Activated CD8-positive, alpha-beta memory T cell treated with anti-CD3 and anti-CD28 coated beads for 24 hours (primary cell): ENCODE results near the gene USP22.

Source experiments
- DNase-seq: peaks from one replicate; pipeline ENCODE4 v3.0.0-alpha.2; 2020

The USP22 gene

DNA sequence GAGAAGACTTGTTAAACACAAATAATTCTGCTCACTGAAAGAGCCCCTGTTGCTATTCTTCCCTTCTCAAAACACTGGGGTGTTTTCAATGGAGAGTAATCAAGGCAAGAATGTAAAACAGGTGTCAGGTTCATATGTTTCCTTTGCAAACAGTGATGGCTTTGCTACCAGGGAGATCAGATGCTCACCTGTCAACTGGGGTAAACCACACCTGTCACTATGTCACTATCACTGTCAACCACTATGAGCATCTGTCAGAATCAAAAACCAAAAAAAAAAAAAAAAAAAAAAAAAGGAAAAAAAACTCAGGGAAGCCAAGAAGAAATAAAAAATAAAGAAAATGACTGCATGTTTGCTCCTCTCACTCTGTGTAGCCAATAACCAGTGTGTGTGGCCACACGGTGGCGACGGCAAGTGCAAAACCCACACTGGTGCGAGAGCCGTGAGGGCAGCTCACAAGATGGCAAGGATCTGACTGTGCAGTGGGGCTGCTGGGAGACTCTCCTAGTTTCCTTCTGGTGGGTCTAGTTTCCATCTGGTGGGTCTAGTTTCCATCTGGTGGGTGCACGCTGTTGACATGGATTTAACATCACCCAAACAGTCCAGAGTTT lies 22.7 kb downstream of the USP22 start:
- no peak for DNase-seq

DNA sequence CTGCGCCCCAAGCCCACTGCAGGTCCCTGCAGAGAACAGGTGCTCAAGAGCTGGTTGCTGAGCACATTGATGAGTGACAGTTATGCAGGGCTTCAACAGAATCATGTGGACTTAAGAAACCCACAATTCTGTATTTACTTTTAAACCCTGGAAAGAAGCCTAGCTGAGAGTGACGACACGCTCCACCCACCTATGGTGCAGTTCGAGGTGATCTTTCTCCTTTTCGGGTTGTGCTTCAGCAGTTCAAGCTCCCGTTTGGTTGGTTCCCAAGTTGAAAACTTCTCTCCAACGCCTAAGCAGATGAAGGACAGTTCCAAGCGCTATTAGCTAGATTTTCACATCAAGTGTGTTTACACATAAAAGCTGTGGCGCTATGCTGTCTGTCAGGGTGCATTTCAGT lies 23.9 kb downstream of the USP22 start:
- DNase-seq, result no peak

DNA sequence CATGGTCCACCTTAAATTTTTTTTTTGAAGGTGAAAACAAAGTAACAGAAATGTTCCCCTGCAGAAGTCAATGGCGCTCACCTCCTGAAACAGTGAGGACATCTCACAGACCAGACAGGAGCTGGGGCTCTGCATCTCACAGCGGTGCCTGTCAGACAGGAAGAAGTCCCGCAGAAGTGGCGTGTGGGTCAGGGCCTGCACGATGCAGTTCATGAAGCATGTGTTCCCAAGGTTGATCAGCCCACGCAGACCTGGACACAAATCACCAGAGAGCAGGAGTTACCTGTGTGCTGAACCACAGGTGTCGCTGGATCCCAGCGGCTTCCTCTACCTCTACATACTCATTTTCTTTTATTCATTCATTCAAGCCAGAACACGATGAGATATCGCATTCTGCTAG lies 24.9 kb downstream of the USP22 start:
- DNase-seq, result no peak

DNA sequence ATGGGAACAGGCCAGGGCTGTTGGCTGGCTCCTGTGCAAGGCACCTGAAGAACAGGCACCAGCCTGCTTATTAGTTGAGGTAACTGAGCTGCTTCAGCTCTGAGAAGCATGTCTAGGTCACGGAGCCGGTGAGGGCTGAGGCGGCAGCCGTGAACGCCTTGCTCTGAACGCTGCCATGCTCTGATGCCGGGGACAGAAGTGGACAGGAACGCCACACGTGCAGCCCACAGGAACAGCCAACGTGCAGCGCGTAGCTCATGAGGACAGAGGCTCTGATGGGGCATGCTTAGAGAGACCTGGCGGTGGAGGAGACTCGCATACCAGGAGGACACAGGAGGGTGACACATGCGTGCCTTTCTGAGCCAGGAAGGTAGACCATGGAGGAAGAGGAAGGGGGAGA lies 25.6 kb downstream of the USP22 start:
- no peak for DNase-seq

DNA sequence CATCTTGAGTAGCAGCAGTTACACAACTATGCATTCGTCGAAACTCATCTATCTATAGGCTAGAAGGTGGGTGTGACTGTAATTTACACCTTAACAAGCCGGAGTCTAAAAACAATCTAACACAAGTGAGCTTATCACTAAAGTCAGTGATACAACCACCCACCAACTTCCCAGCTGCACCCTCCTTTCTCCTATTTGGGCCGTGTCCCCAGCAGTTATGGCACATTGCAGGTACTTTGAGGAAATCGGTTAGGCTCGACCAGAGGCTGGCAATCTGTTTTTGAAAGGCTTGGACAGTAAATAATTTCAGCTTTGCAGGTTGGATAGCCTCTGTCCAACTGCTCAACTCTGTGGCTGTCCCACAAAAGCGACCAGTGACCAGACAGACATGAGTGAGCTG lies 26.0 kb downstream of the USP22 start:
- no peak for DNase-seq

DNA sequence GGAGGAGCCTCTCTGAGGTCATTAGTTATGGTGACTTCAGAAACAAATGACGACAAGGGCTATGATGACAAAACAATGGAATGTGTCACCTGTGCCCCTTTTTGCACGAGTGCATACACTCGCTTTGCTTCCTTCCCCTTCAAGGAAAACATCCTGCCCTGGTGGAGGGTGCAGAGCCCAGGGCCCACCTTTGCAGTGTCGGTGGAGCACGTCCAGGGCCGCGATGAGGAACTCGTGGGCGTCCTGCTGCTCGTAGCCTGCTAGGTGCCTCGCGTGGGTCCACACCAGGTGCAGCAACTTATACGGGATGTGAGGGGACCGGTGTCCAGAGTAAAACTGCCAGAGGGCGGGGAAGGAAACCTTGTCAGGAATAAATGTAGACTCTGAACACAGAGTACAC lies 27.2 kb downstream of the USP22 start:
- DNase-seq, result no peak

DNA sequence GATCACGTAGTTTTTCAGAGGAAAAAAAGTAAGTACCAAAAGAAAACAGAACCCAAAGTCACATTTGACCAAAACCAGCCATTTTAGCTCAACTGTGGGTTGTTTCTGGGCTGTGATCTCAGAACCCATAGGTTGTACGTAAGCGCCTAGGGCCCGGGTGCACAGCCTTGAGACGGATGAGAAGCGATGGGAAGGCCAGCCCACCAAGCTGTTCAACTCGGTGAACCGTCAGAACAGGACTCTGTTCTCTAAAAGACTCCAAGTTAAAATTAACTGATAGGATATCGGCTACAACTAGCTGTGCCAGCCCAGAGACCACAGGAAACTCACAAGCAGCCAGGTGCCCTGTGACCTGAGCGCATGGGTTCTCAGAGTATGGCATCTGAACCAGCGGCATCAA lies 28.3 kb downstream of the USP22 start:
- DNase-seq, result no peak

DNA sequence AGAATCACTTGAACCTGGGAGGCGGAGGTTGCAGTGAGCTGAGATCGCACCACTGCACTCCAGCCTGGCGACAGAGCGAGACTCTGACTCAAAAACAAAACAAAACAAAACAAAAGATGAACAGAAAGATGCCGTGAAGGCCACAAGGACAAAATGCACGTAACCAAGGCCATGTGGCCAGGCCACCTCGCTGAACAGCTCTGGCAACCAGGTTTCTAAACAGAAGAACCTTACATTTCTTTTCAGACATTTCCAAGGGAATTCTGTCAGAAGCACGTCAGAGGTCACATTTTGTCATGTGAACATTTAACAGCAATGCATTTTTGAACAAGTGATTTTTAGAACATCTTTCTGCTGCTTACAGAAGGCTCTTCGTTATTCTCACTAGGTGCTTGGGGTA lies 28.8 kb downstream of the USP22 start:
- no peak for DNase-seq

DNA sequence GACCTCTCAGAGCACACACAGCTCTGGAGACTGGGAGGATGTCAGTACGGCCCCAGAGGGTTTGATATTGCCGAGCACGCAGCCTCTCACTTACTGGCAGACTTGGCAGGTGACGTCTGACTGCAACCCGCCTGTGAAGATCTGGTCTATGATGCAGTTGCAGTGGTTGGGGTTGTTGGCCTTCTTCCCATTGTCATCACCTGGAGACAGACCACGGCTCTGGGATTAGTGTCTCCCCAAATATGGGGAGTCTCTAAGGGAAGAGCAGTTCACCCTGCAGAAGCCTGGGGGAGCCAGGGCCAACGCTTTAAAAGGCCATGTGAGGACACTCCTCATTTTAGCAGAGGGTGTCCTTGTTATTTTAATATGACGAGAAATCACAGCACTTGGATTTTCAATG lies 30.1 kb downstream of the USP22 start:
- DNase-seq, result no peak

DNA sequence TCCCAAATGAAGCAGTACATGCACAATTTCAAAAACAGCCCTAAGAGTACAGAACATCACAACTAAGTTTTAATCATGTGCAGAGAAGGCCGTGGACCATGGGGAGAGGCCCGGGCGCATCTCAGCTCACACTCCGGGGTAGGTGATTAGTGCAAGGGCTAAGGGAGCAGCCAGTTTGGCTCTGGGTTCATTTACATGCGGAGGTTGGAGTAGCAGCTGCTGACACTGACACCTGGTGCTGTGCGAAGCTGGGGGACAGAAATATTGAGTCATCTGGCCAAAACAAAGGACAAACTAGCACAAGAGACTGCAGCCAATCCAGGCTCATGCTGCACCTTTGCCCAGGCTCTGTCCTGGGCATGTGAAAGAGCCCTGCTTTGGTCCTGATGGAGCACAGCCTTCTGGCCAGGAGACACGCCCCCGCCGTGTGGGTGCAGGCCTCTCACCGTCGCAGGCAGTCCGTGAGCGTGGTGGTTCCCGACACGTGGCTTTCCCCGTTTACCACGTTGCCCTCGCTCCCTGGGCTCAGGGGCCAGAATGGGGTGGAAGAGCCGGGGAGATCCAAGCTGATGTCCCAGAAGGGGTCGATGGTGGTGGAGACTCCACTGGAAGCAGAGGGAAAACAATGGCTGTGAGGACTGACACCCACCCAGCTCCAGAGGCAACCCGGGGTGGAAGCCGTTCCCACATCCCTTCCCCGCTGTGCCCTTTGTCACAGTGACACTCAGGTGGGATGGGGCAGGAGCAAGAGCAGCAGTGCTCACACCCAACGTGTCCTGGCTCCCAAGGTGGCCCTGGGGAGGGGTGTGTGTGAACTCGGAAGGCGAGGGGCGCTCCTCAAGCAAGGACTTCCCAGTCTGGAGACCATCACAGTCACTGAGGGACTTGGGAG lies 31.9 kb downstream of the USP22 start:
- DNase-seq, result no peak

DNA sequence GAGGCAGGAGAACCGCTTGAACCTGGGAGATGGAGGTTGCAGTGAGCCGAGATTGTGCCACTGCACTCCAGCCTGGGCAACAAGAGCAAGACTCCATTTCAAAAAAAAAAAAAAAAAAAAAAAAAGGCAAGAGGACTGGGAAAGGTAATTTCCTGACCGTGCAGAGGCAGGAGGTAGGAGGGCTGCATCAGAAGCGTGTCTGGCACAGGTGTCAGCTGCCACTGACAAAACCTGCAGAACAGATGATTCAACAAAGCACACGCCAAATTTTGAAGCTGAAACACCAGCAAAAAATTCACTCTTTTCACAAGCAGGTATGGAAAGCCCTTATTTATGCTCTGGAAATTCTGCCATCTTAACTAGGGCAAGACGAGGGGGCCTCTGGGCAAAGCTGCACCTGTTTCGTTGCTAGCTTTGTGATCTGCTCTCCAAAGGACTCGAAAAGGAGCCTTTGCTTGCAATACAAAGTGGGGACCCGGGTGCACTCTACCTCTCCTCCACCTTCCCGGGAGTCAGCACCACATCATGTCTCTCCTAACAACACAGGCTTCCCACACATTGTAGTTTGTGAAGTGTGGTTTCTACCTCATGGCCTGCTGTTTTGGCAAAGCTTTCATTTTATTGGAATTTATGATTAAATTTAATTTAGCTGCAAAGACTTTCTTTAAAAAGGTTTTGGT lies 33.7 kb downstream of the USP22 start:
- no peak for DNase-seq

DNA sequence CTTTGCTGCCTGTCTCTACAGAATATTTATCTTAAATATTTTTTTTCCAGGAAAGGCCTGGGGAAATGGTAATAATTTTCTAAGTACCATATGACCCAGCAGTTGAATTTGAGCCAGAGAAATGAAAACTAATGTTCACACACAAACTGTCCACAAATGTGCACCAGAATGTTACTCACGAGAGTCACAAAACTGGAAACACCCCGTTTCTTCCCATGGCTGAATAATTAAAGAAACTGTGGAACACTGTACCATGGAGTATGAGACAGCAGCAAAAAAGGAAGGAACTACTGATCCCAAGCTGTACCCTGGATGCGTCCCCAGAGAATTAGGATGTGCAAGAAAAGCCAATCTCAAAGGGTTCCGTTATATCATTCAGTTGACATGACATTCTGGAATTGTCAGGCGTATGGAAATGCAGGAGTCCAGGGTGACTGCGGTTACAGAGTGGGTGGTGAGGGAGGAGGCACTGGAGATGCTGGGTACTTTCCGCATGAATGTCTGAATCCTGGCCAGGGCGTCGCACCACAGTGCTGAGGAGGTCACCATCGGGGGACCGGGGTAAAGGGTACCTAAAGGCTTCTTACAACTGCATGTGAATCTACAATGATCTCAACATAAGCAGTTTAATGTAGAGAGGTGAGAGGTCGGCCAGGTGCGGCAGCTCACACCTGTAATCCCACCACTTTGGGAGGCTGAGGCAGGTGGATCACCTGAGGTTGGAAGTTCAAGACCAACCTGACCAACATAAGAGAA lies 34.5 kb downstream of the USP22 start:
- DNase-seq, result no peak

DNA sequence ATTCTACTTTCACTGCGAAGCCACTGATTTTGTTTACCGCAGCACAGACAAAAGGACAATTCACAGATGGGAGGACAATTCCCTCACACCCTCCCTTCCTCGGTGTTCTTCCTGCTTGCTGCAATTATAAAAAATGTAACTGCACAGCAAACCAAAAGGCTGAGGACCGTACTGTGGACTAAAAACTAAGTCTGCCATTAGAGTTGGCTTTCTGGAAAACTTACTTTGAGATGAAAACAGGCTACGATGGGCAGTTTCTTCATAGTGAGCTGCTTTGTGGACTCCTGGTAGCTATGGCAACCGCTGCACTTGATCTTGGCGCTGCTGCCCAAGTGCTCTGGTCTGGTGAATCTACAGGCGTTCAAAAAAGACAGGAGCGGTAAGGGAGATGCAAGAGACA lies 35.2 kb downstream of the USP22 start:
- no peak for DNase-seq

DNA sequence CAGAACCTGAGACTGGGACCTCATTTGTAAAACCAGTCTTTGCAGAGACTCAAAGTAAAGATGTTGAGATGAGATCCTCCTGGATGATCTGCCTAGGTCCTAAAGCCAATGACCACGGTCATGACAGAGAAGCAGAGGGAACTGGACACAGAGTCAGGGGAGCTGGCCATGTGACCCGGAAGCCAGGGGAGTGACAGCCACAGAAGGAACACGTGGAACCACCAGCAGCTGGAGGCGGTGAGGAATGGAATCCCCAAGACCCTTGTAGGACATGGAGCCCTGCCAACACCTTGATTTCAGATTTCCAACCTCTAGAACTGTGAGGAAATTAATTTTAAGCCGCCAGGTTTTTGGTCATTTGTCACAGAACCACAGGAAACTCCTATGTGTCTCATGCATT lies 37.0 kb downstream of the USP22 start:
- no peak for DNase-seq

DNA sequence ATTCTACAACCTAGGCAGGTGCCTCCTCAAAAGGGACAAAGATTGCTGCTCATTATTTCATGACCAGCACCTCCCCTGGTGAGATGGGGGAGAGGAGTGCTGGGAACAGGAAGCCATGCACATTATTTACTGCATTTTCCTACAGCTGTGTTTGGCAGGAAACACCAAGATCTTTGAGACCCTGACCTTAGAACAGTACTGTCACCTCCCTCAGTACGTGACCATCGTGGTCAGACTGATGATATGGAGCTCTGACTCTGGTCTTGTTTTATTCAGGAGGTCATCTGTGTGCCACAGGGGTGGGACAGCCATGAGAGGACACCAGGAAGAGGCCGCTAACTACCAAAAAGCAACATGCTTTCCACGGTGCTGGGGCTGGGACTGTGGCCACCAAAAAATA lies 37.4 kb downstream of the USP22 start:
- no peak for DNase-seq

DNA sequence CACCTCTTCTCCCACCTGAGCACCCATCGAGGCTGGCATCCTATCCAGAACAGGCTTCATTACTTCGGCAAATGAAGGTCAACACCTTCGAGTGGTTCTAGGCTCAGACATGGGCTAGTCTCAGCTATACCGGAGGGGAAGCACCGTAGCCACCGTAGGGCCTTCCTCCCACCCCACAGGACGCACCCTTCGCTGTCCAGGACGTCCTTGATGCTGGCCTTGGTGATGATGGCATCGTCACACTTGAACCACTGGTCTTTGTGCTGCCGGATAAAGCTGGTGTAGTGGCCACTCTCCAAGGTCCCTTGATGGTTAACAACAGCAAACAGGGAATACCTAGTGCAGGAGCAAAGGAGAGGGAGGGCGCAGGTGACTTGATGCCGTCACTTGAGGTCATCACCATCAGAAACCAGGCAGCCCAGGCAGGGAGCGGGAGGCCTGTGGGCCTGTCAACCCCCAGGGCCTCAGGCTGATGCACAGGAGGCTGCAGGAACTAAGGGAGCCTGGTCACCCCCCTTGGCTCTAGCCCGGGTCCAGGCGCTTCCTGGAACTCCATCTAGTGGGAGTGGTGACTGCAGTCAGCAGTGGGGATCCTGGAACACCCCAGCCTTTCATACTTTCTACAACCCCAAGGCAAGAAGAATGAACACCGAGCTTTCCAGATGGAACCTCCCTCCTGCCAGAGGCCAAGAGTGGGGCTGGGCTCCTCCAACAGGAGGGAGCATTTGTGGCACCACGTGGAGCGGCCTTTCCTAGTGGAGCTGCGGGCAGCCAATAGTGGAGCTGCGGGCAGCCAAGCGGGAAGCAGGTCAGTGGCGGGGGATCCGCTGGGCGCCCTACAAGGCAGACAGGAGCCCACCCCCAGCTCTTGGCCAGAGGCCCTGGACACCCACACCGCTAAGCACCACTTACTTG lies 38.5 kb downstream of the USP22 start:
- DNase-seq, result no peak

DNA sequence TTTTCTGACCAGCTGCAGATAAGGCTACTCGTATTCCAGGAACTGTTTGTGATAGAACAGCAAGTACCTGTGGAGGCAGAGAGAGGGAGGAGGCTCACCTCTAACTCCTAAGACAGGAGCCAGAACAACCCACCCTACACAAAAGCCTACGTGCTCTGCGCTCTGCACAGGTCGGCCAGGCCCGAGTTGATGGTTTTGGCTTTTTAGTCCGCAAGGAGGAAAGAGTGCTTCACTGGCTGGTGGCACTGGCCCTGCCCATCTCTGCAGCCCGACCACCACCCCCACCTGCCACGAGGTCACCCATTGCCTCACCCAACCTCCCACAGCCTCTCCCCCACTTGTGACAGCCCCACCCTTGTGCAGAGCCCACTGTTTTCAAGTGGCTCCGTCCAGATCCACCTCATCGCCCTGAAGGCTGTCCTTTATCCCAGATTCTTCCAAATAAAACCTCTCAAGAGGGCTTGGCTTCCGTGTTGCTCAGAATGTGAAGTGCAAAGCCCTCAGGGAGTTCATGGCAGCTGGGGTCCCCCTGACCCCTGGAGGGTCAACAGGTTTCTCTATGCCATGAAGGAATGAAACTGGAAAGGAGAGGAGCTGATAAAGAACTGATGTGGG lies 39.7 kb downstream of the USP22 start:
- no peak for DNase-seq

DNA sequence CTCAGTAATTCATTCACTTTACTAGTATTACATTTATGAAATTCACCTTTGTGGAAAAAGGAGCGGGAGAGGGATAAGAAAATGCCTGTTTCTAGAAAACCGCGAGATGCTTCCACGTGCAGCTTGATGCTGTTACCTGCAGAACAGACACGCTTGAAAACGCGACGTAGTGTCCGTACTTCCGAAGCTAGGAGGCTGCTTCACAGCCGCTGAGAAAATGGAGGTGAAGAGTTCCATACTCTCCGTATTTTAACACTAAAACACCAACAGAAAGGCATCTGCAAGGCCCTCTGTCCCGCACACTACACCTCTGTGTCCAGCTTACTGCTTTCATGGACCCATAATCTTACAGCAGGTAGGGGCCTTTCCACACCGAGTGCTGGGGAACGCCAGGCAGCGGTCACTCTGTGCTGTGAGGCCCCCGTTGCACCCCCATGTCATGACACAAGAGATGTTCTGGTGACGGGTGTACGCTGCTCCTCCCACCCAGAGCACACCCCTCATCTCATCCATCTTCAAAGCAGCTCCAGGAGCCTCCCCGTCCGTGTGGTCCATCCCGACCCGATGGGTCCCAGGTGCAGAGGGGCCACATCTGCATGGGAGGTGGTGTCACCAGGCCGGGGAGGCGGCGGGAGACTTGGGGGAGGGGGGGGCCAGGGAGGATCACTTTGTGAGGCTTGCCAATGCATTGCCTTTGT lies 40.4 kb downstream of the USP22 start:
- DNase-seq, result no peak

DNA sequence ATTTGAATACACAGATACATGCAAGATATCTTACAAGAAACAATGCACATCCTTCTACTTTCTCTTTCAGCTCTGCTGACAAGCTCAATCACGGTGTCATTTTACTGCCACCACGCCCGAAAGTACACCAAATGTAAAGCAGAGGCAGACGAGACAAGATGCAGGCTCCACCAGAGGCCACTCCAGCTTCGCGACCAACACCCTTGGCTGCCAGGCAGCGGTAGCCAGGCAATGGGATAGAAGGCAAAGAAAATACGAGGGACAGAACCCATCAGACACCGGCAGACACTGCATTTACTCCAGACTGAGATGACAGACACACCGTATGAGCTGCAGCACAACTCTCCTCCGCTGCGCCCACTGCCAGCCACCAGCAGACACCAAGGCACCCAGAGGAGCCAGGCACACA lies 41.0 kb downstream of the USP22 start:
- no peak for DNase-seq

DNA sequence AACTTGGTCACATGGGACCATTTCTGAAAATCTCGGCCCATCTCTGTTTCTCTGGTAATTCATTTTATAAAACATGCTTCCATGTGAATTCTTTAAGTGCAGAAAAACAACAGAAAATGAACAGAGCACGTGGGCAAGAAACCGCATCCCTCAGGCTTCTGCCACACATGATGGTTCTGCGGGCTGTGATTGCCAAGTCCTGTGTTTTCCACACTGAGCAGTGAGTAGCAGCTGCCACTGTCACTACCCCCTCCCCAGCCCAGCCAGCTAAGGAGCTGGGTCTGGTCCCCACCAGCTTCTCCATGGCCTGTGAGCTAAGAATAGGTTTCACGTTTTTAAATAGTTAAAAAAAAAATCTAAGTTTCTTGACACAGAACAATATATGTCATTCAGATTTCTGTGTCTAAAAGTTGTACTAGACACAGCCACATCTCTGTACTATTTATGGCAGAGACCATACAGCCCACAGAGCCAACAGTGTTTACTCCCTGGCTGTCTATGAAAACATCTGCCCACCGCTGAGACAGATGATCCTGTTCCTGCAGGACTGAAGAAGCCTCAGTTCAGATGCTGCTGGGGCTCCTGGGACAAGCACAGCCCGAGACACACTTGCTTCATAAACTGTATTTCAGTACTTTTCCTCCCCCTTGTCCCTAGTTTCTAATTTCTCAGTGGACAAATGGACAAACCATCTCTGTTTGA lies 41.5 kb downstream of the USP22 start:
- no peak for DNase-seq
